ENCODE results near the gene PDE7B. TPM values are rescaled to one million over a fixed set of nuclear protein-coding genes. Genes with fewer than 3 reads are reported as not detected.

PDE7B gene
- total and polyA plus RNA-seq, 2 experiments from 2014 or later = 3.1 to 6.8 TPM

- Histone ChIP-seq H4K20me1 (ENCODE audit: insufficient read depth) (no peaks in the 10 kb centered on the region), H3K4me1 (ENCODE audit: insufficient read depth) (0 out of 2 replicates have a peak, but pooled peaks cover 4% of the 10 kb centered on the region), H3K4me2 (ENCODE audit: unreplicated experiment) (no peak overlapping the region), H3F3A (ENCODE audit: insufficient read depth) (0 out of 2 replicates have a peak, but pooled peaks cover 5% of the 10 kb centered on the region), H3K79me2 (ENCODE audit: insufficient read depth) (no peaks in the 10 kb centered on the region), H3K9ac (no peak overlapping the region), H3K9me2 (ENCODE audit: insufficient read depth) (no peaks in the 10 kb centered on the region), H3K36me3 (ENCODE audit: low read depth) (no peaks in the 10 kb centered on the region), H2AFZ (no peak overlapping the region), H3K4me3 (no peak overlapping the region), H3K9me3 (ENCODE audit: low read depth) (no peaks in the 10 kb centered on the region), H3K27me3 (replicated peaks; ENCODE audit: insufficient read depth) (no peaks in the 10 kb centered on the region), H3K27ac (no peak overlapping the region)
- WGBS, 2 experiments (ENCODE audit: low coverage in 1 of 2, low lambda C conversion rate in 2 of 2, missing lambda C conversion rate in 2 of 2) = 71 to 79% methylated on average over 3 of the region's 3 CpGs
- DNase-seq = no peak
- in situ Hi-C loops (cut with MboI) = no loop called here
- TF ChIP-seq EZH2phosphoT487 (IDR thresholded peaks at IDR 0.05; ENCODE audit: insufficient read depth, low read depth) (no peak), EZH2 (IDR thresholded peaks at IDR 0.05; ENCODE audit: insufficient read depth, poor library complexity, severe bottlenecking) (no peak)
Measured at GRCh38 chr6:135832166-135832565, 19.3 kb upstream of the PDE7B start.

GRCh38 chr6:135833771-135834170, 17.7 kb upstream of the PDE7B start:
- H3K36me3 ChIP-seq (ENCODE audit: low read depth) = no peaks in the 10 kb centered on the region
- H3K4me2 ChIP-seq (ENCODE audit: unreplicated experiment) = no peak overlapping the region
- no peak for TF ChIP-seq EZH2 (IDR thresholded peaks at IDR 0.05; ENCODE audit: insufficient read depth, poor library complexity, severe bottlenecking)
- no peak for TF ChIP-seq EZH2phosphoT487 (IDR thresholded peaks at IDR 0.05; ENCODE audit: insufficient read depth, low read depth)
- H3K9me3 ChIP-seq (ENCODE audit: low read depth) = no peaks in the 10 kb centered on the region
- H3K27ac ChIP-seq = no peak overlapping the region
- no peak for DNase-seq
- no peaks in the 10 kb centered on the region for H3K27me3 ChIP-seq (replicated peaks; ENCODE audit: insufficient read depth)
- H3K9me2 ChIP-seq (ENCODE audit: insufficient read depth) = no peaks in the 10 kb centered on the region
- H2AFZ ChIP-seq = no peak overlapping the region
- H3K79me2 ChIP-seq (ENCODE audit: insufficient read depth) = no peaks in the 10 kb centered on the region
- no peak overlapping the region for H3K9ac ChIP-seq
- H3F3A ChIP-seq (ENCODE audit: insufficient read depth) = 0 out of 2 replicates have a peak, but pooled peaks cover 5% of the 10 kb centered on the region
- H3K4me3 ChIP-seq = no peak overlapping the region
- 0 out of 2 replicates have a peak, but pooled peaks cover 4% of the 10 kb centered on the region for H3K4me1 ChIP-seq (ENCODE audit: insufficient read depth)
- WGBS, 2 experiments (ENCODE audit: low coverage in 1 of 2, low lambda C conversion rate in 2 of 2, missing lambda C conversion rate in 2 of 2) = 82 to 87% methylated on average over 1 of the region's 1 CpG
- H4K20me1 ChIP-seq (ENCODE audit: insufficient read depth) = no peaks in the 10 kb centered on the region
- in situ Hi-C loops (cut with MboI) = no loop called here

- no peaks in the 10 kb centered on the region for H3F3A ChIP-seq (ENCODE audit: insufficient read depth)
- H3K4me1 ChIP-seq (ENCODE audit: insufficient read depth) = no peaks in the 10 kb centered on the region
- no peaks in the 10 kb centered on the region for H4K20me1 ChIP-seq (ENCODE audit: insufficient read depth)
- H3K27me3 ChIP-seq (replicated peaks; ENCODE audit: insufficient read depth) = no peaks in the 10 kb centered on the region
- no peak for TF ChIP-seq EZH2phosphoT487 (IDR thresholded peaks at IDR 0.05; ENCODE audit: insufficient read depth, low read depth)
- TF ChIP-seq EZH2 (IDR thresholded peaks at IDR 0.05; ENCODE audit: insufficient read depth, poor library complexity, severe bottlenecking) = no peak
- DNase-seq = no peak
- 93 to 98% methylated on average over 5 of the region's 5 CpGs for WGBS, 2 experiments (ENCODE audit: low coverage in 1 of 2, low lambda C conversion rate in 2 of 2, missing lambda C conversion rate in 2 of 2)
- H2AFZ ChIP-seq = no peak overlapping the region
- no peaks in the 10 kb centered on the region; the same call in 1 of the 2 replicates for H3K9me2 ChIP-seq (ENCODE audit: insufficient read depth)
- H3K9me3 ChIP-seq (ENCODE audit: low read depth) = no peaks in the 10 kb centered on the region
- no peak overlapping the region for H3K9ac ChIP-seq
- no peaks in the 10 kb centered on the region for H3K79me2 ChIP-seq (ENCODE audit: insufficient read depth)
- no peak overlapping the region for H3K4me2 ChIP-seq (ENCODE audit: unreplicated experiment)
- no peak overlapping the region for H3K4me3 ChIP-seq
- H3K36me3 ChIP-seq (ENCODE audit: low read depth) = no peaks in the 10 kb centered on the region
- in situ Hi-C loops (cut with MboI) = no loop called here
- H3K27ac ChIP-seq = no peak overlapping the region
Measured at GRCh38 chr6:135837735-135838449, 13.6 kb upstream of the PDE7B start.

- Histone ChIP-seq H3K27me3 (replicated peaks; ENCODE audit: insufficient read depth) (no peaks in the 10 kb centered on the region), H3K4me3 (no peak overlapping the region), H3F3A (ENCODE audit: insufficient read depth) (no peaks in the 10 kb centered on the region), H4K20me1 (ENCODE audit: insufficient read depth) (no peaks in the 10 kb centered on the region), H3K79me2 (ENCODE audit: insufficient read depth) (no peaks in the 10 kb centered on the region), H3K9me2 (ENCODE audit: insufficient read depth) (no peaks in the 10 kb centered on the region; the same call in 1 of the 2 replicates), H3K27ac (no peak overlapping the region), H2AFZ (no peak overlapping the region), H3K9ac (no peak overlapping the region), H3K9me3 (ENCODE audit: low read depth) (no peaks in the 10 kb centered on the region), H3K4me2 (ENCODE audit: unreplicated experiment) (no peak overlapping the region), H3K36me3 (ENCODE audit: low read depth) (no peaks in the 10 kb centered on the region), H3K4me1 (ENCODE audit: insufficient read depth) (no peaks in the 10 kb centered on the region)
- in situ Hi-C loops (cut with MboI) = no loop called here
- 85 to 88% methylated on average over 4 of the region's 4 CpGs for WGBS, 2 experiments (ENCODE audit: low coverage in 1 of 2, low lambda C conversion rate in 2 of 2, missing lambda C conversion rate in 2 of 2)
- no peak for DNase-seq
- TF ChIP-seq EZH2phosphoT487 (IDR thresholded peaks at IDR 0.05; ENCODE audit: insufficient read depth, low read depth) (no peak), EZH2 (IDR thresholded peaks at IDR 0.05; ENCODE audit: insufficient read depth, poor library complexity, severe bottlenecking) (no peak)
Measured at GRCh38 chr6:135839121-135839520, 12.4 kb upstream of the PDE7B start.
